ENCODE data around the gene FSTL5.

FSTL5 gene

GRCh38 chr4:161564230-161564834 is 599.5 kb downstream of the FSTL5 start:
- no peaks in the 10 kb centered on the region for H3K9me3 ChIP-seq (ENCODE audit: insufficient read depth, low read length, severe bottlenecking)
- H3K36me3 ChIP-seq (ENCODE audit: insufficient read depth, low read length): no peaks in the 10 kb centered on the region
- ATAC-seq (ENCODE audit: insufficient read depth, low read depth) (no peak), DNase-seq (no peak)
- H4K20me1 ChIP-seq (ENCODE audit: insufficient read depth, low read length): no peaks in the 10 kb centered on the region
- H3K27ac ChIP-seq (ENCODE audit: low read length): no peak overlapping the region
- no peaks in the 10 kb centered on the region for H3K79me2 ChIP-seq (ENCODE audit: insufficient read depth, low read length)
- TF ChIP-seq, protein P1, sequence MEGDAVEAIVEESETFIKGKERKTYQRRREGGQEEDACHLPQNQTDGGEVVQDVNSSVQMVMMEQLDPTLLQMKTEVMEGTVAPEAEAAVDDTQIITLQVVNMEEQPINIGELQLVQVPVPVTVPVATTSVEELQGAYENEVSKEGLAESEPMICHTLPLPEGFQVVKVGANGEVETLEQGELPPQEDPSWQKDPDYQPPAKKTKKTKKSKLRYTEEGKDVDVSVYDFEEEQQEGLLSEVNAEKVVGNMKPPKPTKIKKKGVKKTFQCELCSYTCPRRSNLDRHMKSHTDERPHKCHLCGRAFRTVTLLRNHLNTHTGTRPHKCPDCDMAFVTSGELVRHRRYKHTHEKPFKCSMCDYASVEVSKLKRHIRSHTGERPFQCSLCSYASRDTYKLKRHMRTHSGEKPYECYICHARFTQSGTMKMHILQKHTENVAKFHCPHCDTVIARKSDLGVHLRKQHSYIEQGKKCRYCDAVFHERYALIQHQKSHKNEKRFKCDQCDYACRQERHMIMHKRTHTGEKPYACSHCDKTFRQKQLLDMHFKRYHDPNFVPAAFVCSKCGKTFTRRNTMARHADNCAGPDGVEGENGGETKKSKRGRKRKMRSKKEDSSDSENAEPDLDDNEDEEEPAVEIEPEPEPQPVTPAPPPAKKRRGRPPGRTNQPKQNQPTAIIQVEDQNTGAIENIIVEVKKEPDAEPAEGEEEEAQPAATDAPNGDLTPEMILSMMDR (IDR thresholded peaks at IDR 0.05; ENCODE audit: borderline replicate concordance, extremely low read depth, low read length, poor library complexity, severe bottlenecking): peak; percentile 3
- TF ChIP-seq EZH2 (IDR thresholded peaks at IDR 0.05; ENCODE audit: borderline replicate concordance, low read depth, low read length, severe bottlenecking): no peak
- no peak overlapping the region for H3K9ac ChIP-seq (ENCODE audit: low read depth, low read length)
- H2AFZ ChIP-seq (ENCODE audit: low read depth, low read length): no peak overlapping the region
- H3K4me1 ChIP-seq (ENCODE audit: insufficient read depth, low read length): no peaks in the 10 kb centered on the region
- no peak overlapping the region for H3K4me2 ChIP-seq (ENCODE audit: insufficient read depth, low read length)
- H3K4me3 ChIP-seq (ENCODE audit: low read depth in 1 of 2, low read length in 2 of 2): no peak overlapping the region
- no peaks in the 10 kb centered on the region for H3K27me3 ChIP-seq (ENCODE audit: insufficient read depth, low read length, poor library complexity)

DNA sequence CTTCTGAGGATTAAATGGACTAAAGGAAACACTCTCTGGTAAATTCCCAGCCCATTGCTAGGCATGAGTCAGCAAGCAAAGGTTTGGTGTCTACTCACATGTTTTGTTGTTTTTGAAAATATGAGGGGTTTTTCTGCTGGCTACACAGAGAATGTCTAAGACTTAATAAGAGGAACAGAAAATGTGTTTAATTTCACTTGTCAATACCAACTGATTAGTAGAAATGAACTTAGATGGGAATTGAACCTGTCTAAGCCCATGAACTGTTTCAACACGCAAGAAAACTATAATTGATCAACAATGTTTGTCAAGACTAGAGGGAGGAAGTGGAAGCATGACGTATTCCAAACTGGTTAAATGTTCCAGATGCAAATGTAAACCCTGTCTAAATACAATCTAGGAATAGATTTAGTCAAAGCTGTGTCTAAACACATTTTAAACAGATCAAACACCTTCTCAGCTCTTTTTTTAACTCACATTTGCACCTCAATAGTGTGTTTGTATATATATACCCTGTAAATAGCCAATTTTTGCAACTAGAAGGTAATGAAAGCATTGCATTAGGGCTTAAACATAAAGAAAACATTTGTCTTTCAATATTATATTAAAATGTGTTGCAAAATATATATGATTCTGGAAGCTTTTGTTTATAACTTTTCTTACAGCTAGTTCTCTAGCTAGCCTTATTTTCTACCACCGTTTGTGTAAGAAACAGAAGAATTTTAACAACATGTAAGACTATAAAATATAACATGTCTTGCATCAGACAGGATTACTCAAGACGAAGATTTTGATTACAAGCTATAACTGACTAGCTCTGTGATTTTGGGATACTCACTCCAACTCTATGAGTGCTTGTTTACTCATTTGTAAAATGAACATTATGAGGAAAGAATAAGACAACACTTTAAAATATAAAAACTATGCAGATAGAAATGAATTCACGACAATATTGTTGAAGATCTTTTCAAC is 607.8 kb downstream of the FSTL5 start:
- TF ChIP-seq EZH2 (IDR thresholded peaks at IDR 0.05; ENCODE audit: borderline replicate concordance, low read depth, low read length, severe bottlenecking): no peak
- TF ChIP-seq, protein P1 (IDR thresholded peaks at IDR 0.05; ENCODE audit: borderline replicate concordance, extremely low read depth, low read length, poor library complexity, severe bottlenecking): no peak
- no peak overlapping the region for H3K27ac ChIP-seq (ENCODE audit: low read length)
- no peaks in the 10 kb centered on the region for H3K79me2 ChIP-seq (ENCODE audit: insufficient read depth, low read length)
- H4K20me1 ChIP-seq (ENCODE audit: insufficient read depth, low read length): no peaks in the 10 kb centered on the region
- no peaks in the 10 kb centered on the region for H3K9me3 ChIP-seq (ENCODE audit: insufficient read depth, low read length, severe bottlenecking)
- no peaks in the 10 kb centered on the region for H3K36me3 ChIP-seq (ENCODE audit: insufficient read depth, low read length)
- H3K4me2 ChIP-seq (ENCODE audit: insufficient read depth, low read length): no peak overlapping the region
- DNase-seq (no peak), ATAC-seq (ENCODE audit: insufficient read depth, low read depth) (no peak)
- H3K9ac ChIP-seq (ENCODE audit: low read depth, low read length): no peak overlapping the region
- H3K4me1 ChIP-seq (ENCODE audit: insufficient read depth, low read length): no peaks in the 10 kb centered on the region
- no peak overlapping the region for H3K4me3 ChIP-seq (ENCODE audit: low read depth in 1 of 2, low read length in 2 of 2)
- H2AFZ ChIP-seq (ENCODE audit: low read depth, low read length): no peak overlapping the region
- H3K27me3 ChIP-seq (ENCODE audit: insufficient read depth, low read length, poor library complexity): no peaks in the 10 kb centered on the region

DNA sequence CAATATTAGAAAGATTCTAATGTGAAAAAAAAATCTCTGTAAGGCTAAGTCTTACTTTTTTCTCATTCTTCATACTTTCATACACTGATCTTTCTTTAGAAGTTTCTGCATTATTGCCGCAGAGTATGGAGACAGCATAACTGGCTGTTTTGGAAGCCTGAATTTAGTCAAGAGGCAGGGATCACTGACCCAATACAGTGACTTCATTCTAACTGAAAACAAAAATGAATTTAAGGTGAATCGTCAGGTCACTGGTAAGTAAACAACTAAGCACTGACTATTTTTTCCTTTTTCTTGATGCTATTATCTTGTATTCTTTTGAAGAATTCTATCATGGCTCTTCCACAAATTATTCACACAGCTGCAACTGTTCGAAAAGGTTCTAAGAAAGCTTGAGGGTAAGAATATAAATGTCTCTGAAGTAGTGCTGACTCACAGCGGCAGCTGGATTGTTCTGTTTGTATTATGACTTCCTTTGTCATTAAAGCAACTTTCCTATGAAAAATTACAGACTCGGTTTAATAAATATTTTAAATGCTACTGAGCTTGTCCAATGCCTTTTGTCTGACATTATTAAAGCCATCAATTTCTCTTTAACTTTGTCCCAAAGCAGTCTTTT is 609.3 kb downstream of the FSTL5 start:
- Histone ChIP-seq H3K27ac (ENCODE audit: low read length) (no peak overlapping the region), H3K9ac (ENCODE audit: low read depth, low read length) (no peak overlapping the region), H3K4me2 (ENCODE audit: insufficient read depth, low read length) (no peak overlapping the region), H4K20me1 (ENCODE audit: insufficient read depth, low read length) (no peaks in the 10 kb centered on the region), H2AFZ (ENCODE audit: low read depth, low read length) (no peak overlapping the region), H3K4me3 (ENCODE audit: low read depth in 1 of 2, low read length in 2 of 2) (no peak overlapping the region), H3K4me1 (ENCODE audit: insufficient read depth, low read length) (no peaks in the 10 kb centered on the region), H3K36me3 (ENCODE audit: insufficient read depth, low read length) (no peaks in the 10 kb centered on the region), H3K27me3 (ENCODE audit: insufficient read depth, low read length, poor library complexity) (no peaks in the 10 kb centered on the region), H3K79me2 (ENCODE audit: insufficient read depth, low read length) (no peaks in the 10 kb centered on the region), H3K9me3 (ENCODE audit: insufficient read depth, low read length, severe bottlenecking) (no peaks in the 10 kb centered on the region)
- DNase-seq: no peak
- ATAC-seq (ENCODE audit: insufficient read depth, low read depth): no peak
- TF ChIP-seq, protein P1 (IDR thresholded peaks at IDR 0.05; ENCODE audit: borderline replicate concordance, extremely low read depth, low read length, poor library complexity, severe bottlenecking): no peak
- no peak for TF ChIP-seq EZH2 (IDR thresholded peaks at IDR 0.05; ENCODE audit: borderline replicate concordance, low read depth, low read length, severe bottlenecking)

All from DND-41 (cell line).